Spleen (tissue), 11 donors: ENCODE data around the gene MRRF. TPM values are rescaled to one million over a fixed set of nuclear protein-coding genes. Genes with fewer than 3 reads are reported as not detected.
"Not testable (repeated sequence)": the region's sequence is repeated elsewhere in the genome, so short reads cannot be mapped to it uniquely, and the experiment has no call there.

Experiments used
- DNase-seq: peaks from one replicate; pipeline ENCODE4 v3.0.0-alpha.2; 2020
- H3K27ac ChIP-seq, 8 donors: fragments of 200-600 bp; sonication (generic) in 7 of 8; 1 replicate in 4 of 8; 2 replicates in 4 of 8; pipeline versions ENCODE4 v1.5.0 to v1.8.0; 2016 to 2021; ENCODE audit warnings: inconsistent platforms in 4 of 8, mild to moderate bottlenecking in 4 of 8, moderate library complexity in 1 of 8
- H3K27me3 ChIP-seq, 7 donors: fragments of 200-600 bp; sonication (generic) in 6 of 7; replicated peaks in 1 of 7; 1 replicate in 4 of 7; 2 replicates in 3 of 7; pipeline versions ENCODE4 v1.5.0 to v1.8.0; 2016 to 2021; ENCODE audit warnings: inconsistent platforms in 3 of 7, mild to moderate bottlenecking in 1 of 7
- H3K36me3 ChIP-seq, 6 donors: fragments of 200-600 bp; sonication (generic) in 5 of 6; 1 replicate in 4 of 6; 2 replicates in 2 of 6; pipeline versions ENCODE4 v1.5.0 to v1.8.0; 2016 to 2021; ENCODE audit warnings: inconsistent platforms in 2 of 6
- H3K4me1 ChIP-seq, 6 donors: fragments of 200-600 bp; sonication (generic) in 5 of 6; 1 replicate in 3 of 6; 2 replicates in 3 of 6; pipeline versions ENCODE4 v1.5.0 to v1.8.0; 2016 to 2021; ENCODE audit warnings: inconsistent platforms in 3 of 6
- H3K4me3 ChIP-seq, 8 donors: fragments of 200-600 bp; sonication (generic) in 7 of 8; 1 replicate in 4 of 8; 2 replicates in 4 of 8; pipeline versions ENCODE4 v1.5.0 to v1.8.0; 2016 to 2021; ENCODE audit warnings: inconsistent platforms in 4 of 8, mild to moderate bottlenecking in 4 of 8, moderate library complexity in 2 of 8
- H3K9me3 ChIP-seq, 8 donors: fragments of 200-600 bp; sonication (generic) in 7 of 8; 1 replicate in 4 of 8; 2 replicates in 4 of 8; pipeline versions ENCODE4 v1.5.0 to v1.8.0; 2016 to 2021; ENCODE audit warnings: inconsistent platforms in 4 of 8
- CTCF ChIP-seq, 11 experiments: fragments of 200-600 bp in 7 of 11; fragments of 450-650 bp in 4 of 11; sonication (generic) in 4 of 11; IDR thresholded peaks in 8 of 11; conservative IDR thresholded peaks in 3 of 11; 1 replicate in 7 of 11; 2 replicates in 4 of 11; pipeline versions ENCODE4 v1.4.0 to v1.8.0; 2016 to 2021; ENCODE audit warnings: antibody characterized with exemption in 11 of 11, inconsistent platforms in 4 of 11, mild to moderate bottlenecking in 1 of 11
- POLR2A ChIP-seq, 3 donors: fragments of 450-650 bp; IDR thresholded peaks; one replicate each; pipeline ENCODE4 v1.5.1; 2017; ENCODE audit warnings: antibody characterized with exemption in 3 of 3, mild to moderate bottlenecking in 1 of 3
- POLR2AphosphoS5 ChIP-seq, 3 donors: sonication (generic); formaldehyde crosslinking; IDR thresholded peaks; one replicate each; pipeline ENCODE4 v1.5.1; 2017; ENCODE audit warnings: antibody characterized with exemption in 3 of 3
- WGBS, 5 donors: extraction: QIAGEN DNeasy Blood & Tissue Kit in 3 of 5; methylation state at CpG; one replicate each; pipeline versions ENCODE4 v1.1.5 to v1.1.7; 2013 to 2018; 5-methylcytosine and 5-hydroxymethylcytosine counted together
- intact Hi-C: fragments of 100-400 bp; cut with DNase I; formaldehyde crosslinking; loops from one replicate; pipeline ENCODE4 v1.15.0; 2023; ENCODE audit warnings: low total_unique reads
- polyA plus RNA-seq, 3 donors: library from polyadenylated mRNA; stranded (reverse); fragments of 200-250 nt; gene quantifications; one replicate each; pipeline ENCODE4 v1.2.1, GENCODE V29; 2013
- total RNA-seq, 7 donors: library from RNA; depleted of rRNA in 3 of 7; stranded (reverse); fragments of >200 nt in 3 of 7; fragmentation: NEBNext Ultra II Directional in 4 of 7; extraction: Animal tissue kit (Norgen Biotek cat#: 25700) in 4 of 7; gene quantifications; one replicate each; pipeline versions ENCODE4 v1.1.0 to v1.2.1, GENCODE V29; 2016 to 2021
- donor health status: healthy with polysubstance abuse.
- donor health status: DM: no; HTN: no; CAD: no; lungs with moderate emphysema.
- donor health status: DM: no; HTN: no; CAD: no.
- donor health status: Bipolar disorder and iron deficiency.
- donor health status: healthy.
- donor health status: DM: no; HTN: no; CAD: no.
- donor health status: DM: yes; HTN: yes; CAD: no.

Gene MRRF
- total and polyA plus RNA-seq, 10 donors = 23.1 to 44.8 (median 38.9) TPM

GRCh38 chr9:122355336-122355875 lies 90.7 kb downstream of the MRRF start:
- intact Hi-C loops = no loop called here

DNA sequence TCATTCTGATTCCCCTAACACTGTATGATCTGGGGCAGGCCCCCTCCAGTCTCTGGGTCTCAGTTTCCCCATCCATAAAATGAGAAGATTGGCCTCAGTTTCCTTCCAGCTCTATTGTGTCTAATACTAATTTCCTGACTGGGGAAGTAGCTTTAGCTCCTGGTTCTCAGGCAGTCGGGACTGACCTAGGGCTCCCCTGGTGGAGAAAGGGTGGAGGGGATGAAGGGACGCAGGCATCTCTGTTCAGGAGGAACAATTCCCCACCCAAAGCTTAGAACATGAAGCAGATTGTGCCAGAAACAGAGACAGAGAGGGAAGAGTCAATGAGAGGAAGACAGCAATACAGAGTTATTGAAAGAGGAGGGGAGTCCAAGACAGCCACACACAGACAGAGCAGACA lies 91.9 kb downstream of the MRRF start:
- H3K27ac ChIP-seq = no peak overlapping the region
- TF ChIP-seq POLR2A (IDR thresholded peaks at IDR 0.05) = no peak
- TF ChIP-seq POLR2AphosphoS5 (IDR thresholded peaks at IDR 0.05) = no peak
- no peak for TF ChIP-seq CTCF (IDR thresholded peaks at IDR 0.05 in 8 of 11, conservative IDR thresholded peaks at IDR 0.05 in 3 of 11)
- no peaks in the 10 kb centered on the region for H3K36me3 ChIP-seq
- H3K27me3 ChIP-seq = no peaks in the 10 kb centered on the region
- H3K4me3 ChIP-seq = no peak overlapping the region
- peak; percentile 25 for DNase-seq
- 60 to 73% (median 65%) methylated on average over 2 of the region's 2 CpGs for WGBS, 5 donors
- intact Hi-C loops = no loop called here
- peaks cover 0 to 24% (median 7%) of the 10 kb centered on the region in 8 donors for H3K9me3 ChIP-seq
- H3K4me1 ChIP-seq = no peaks in the 10 kb centered on the region

More at GRCh38 chr9:122355336-122355875, 90.7 kb downstream of the MRRF start:
- no peak overlapping the region for H3K27ac ChIP-seq
- peaks cover 0 to 1% (median 0%) of the 10 kb centered on the region in 7 donors for H3K27me3 ChIP-seq
- 75 to 91% (median 83%) methylated on average over 3 to 4 of the region's 4 CpGs for WGBS, 5 donors
- no peak for TF ChIP-seq POLR2A (IDR thresholded peaks at IDR 0.05)
- TF ChIP-seq POLR2AphosphoS5 (IDR thresholded peaks at IDR 0.05) = no peak
- TF ChIP-seq CTCF (IDR thresholded peaks at IDR 0.05 in 8 of 11, conservative IDR thresholded peaks at IDR 0.05 in 3 of 11) = no peak
- peaks cover 0 to 5% (median 0%) of the 10 kb centered on the region in 6 donors for H3K4me1 ChIP-seq
- no peaks in the 10 kb centered on the region for H3K36me3 ChIP-seq
- H3K4me3 ChIP-seq = no peak overlapping the region
- H3K9me3 ChIP-seq = peaks cover 0 to 24% (median 7%) of the 10 kb centered on the region in 8 donors
- DNase-seq = peak; percentile 35

DNA sequence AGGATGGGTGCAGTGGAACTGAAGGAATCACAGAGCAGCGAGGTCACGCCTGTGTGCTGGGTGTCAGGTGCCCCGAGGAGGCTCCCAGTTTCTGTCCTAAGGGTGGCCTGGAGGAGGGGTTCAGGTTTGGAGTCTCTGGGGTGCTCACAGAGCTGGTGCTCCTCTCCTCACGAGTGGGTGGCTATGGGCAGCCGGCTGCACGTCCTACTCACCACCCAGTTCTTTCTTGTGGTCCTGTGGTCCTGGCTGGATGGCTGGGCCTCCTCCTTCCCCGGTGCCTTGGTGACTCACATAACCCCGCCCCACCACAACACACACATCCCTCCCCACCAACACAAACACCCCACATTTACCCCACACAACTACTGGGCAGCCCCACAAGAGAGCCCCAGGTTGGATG lies 96.2 kb downstream of the MRRF start:
- DNase-seq = peak; percentile 44

DNA sequence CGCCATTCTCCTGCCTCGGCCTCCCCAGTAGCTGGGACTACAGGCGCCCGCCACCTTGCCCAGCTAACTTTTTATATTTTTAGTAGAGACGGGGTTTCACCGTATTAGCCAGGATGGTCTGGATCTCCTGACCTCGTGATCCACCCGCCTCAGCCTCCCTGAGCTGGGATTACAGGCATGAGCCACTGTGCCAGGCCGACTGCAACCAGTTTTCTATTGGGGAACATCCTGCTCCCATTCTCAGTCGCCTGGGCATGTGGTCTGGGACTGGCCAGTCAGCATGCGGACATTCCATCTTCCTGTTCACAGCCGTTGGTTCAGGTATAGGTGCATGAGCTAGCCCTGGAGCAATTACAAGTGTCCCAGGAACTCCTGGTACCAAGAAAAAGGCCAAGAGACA lies 98.4 kb downstream of the MRRF start:
- H3K4me3 ChIP-seq, H3K4me1 ChIP-seq, H3K27ac ChIP-seq, H3K27me3 ChIP-seq, intact Hi-C loops, H3K36me3 ChIP-seq, H3K9me3 ChIP-seq: not testable (repeated sequence)
- 88 to 98% (median 90%) methylated on average over 12 of the region's 12 CpGs for WGBS, 5 donors
- DNase-seq = peak; percentile 18

More for the DNA sequence above, 96.2 kb downstream of the MRRF start:
- Histone ChIP-seq H3K27ac (no peak overlapping the region), H3K4me3 (no peak overlapping the region), H3K27me3 (no peaks in the 10 kb centered on the region), H3K4me1 (no peaks in the 10 kb centered on the region), H3K36me3 (no peaks in the 10 kb centered on the region), H3K9me3 (peaks cover 0 to 12% (median 0%) of the 10 kb centered on the region in 8 donors)
- intact Hi-C loops = no loop called here
- TF ChIP-seq POLR2A (IDR thresholded peaks at IDR 0.05) (no peak), CTCF (IDR thresholded peaks at IDR 0.05 in 8 of 11, conservative IDR thresholded peaks at IDR 0.05 in 3 of 11) (no peak), POLR2AphosphoS5 (IDR thresholded peaks at IDR 0.05) (no peak)
- 50 to 77% (median 66%) methylated on average over 1 to 8 of the region's 8 CpGs for WGBS, 5 donors
